Panc1 (cell line): ENCODE results near the gene KYNU. TPM values are rescaled to one million over a fixed set of nuclear protein-coding genes. Genes with fewer than 3 reads are reported as not detected.

Source experiments
- ATAC-seq: fragments of 200-7000 bp; cut with Tn5 transposase; 2 replicates; pipeline ENCODE4 v1.9.1; 2020; ENCODE audit warnings: mild to moderate bottlenecking, moderate library complexity
- BruUV-seq: library from RNA; stranded (reverse); fragments of 400-500 nt; replicated peaks from 2 replicates; lab custom pipeline; 2021; lab: Mats Ljungman, UMichigan
- CTCF ChIA-PET: fragments of 300-600 bp; sonication (Branson Sonifier 250); formaldehyde crosslinking; loops from one replicate; lab custom pipeline; 2022; ENCODE audit warnings: antibody characterized with exemption; lab: Charles Lee
- POLR2A ChIA-PET: fragments of 300-600 bp; sonication (Branson Sonifier 250); formaldehyde crosslinking; loops from one replicate; lab custom pipeline; 2022; ENCODE audit warnings: antibody characterized with exemption; lab: Charles Lee
- DNase-seq: peaks from one replicate; pipeline ENCODE4 v3.0.0-alpha.2; 2010; ENCODE audit warnings: low read depth, low spot score
- H3K27ac ChIP-seq: 2 replicates; pipeline ENCODE4 v1.5.1; 2011; ENCODE audit warnings: mild to moderate bottlenecking, low read length, inconsistent platforms
- H3K27me3 ChIP-seq: fragments of 200-500 bp; sonication (Bioruptor generic); 2 replicates; pipeline ENCODE4 v1.6.0; 2014; ENCODE audit warnings: low read length, inconsistent platforms; ENCODE audit not compliant: control insufficient read depth, insufficient read depth
- H3K36me3 ChIP-seq: fragments of 200-500 bp; sonication (Bioruptor generic); 2 replicates; pipeline ENCODE4 v1.5.1; 2014; ENCODE audit warnings: inconsistent platforms, mild to moderate bottlenecking, low read length, moderate library complexity; ENCODE audit not compliant: control insufficient read depth, insufficient read depth
- H3K4me1 ChIP-seq: 2 replicates; pipeline ENCODE4 v1.5.1; 2011; ENCODE audit warnings: inconsistent platforms, mild to moderate bottlenecking, low read length, moderate library complexity; ENCODE audit not compliant: control insufficient read depth, insufficient read depth
- H3K4me3 ChIP-seq, 2 experiments: 2 replicates each; pipeline ENCODE4 v1.5.1; 2011 to 2012; ENCODE audit warnings: low read depth in 2 of 2, low read length in 2 of 2, mild to moderate bottlenecking in 2 of 2, inconsistent platforms in 1 of 2, moderate library complexity in 1 of 2
- H3K9me3 ChIP-seq: fragments of 200-500 bp; sonication (Bioruptor generic); 2 replicates; pipeline ENCODE4 v1.5.1; 2014; ENCODE audit warnings: low read depth, mild to moderate bottlenecking, inconsistent platforms, low read length, moderate library complexity; ENCODE audit not compliant: control insufficient read depth, insufficient read depth
- CTCF ChIP-seq: fragments of 450-650 bp; IDR thresholded peaks from 2 replicates; pipeline ENCODE4 v1.5.1; 2017; ENCODE audit warnings: mild to moderate bottlenecking
- POLR2AphosphoS5 ChIP-seq: IDR thresholded peaks from 2 replicates; pipeline ENCODE4 v1.6.1; 2012; ENCODE audit warnings: mild to moderate bottlenecking, low read depth, low read length, moderate library complexity
- REST ChIP-seq, 2 experiments: IDR thresholded peaks; 2 replicates each; pipeline ENCODE4 v1.6.1; 2011 to 2012; ENCODE audit warnings: low read depth in 2 of 2, control low read depth in 1 of 2, low read length in 1 of 2, mild to moderate bottlenecking in 1 of 2, moderate library complexity in 1 of 2; ENCODE audit not compliant: insufficient read depth in 1 of 2
- SIN3A ChIP-seq: IDR thresholded peaks from 2 replicates; pipeline ENCODE4 v1.6.1; 2012; ENCODE audit warnings: low read depth, mild to moderate bottlenecking, low read length, moderate library complexity, borderline replicate concordance; ENCODE audit not compliant: insufficient read depth
- TCF7L2 ChIP-seq: IDR thresholded peaks from 2 replicates; pipeline ENCODE4 v1.6.1; 2011; ENCODE audit warnings: mild to moderate bottlenecking, low read depth, low read length, inconsistent platforms
- in situ Hi-C: cut with HindIII; loops from 2 replicates; pipeline ENCODE4 v1.10.0; 2016; ENCODE audit warnings: low sequenced_read_pairs, low pct_unique_long_range_greater_than_20kb
- intact Hi-C: fragments of 100-400 bp; cut with micrococcal nuclease; formaldehyde crosslinking; loops from one replicate; pipeline ENCODE4 v1.10.0; 2022; ENCODE audit not compliant: unreplicated experiment
- total RNA-seq: library from RNA; stranded (reverse); gene quantifications from one replicate; pipeline ENCODE4 v1.2.1, GENCODE V29; 2021; ENCODE audit not compliant: unreplicated experiment

KYNU gene
- total RNA-seq, 1 experiment from 2014 or later, result not detected

DNA sequence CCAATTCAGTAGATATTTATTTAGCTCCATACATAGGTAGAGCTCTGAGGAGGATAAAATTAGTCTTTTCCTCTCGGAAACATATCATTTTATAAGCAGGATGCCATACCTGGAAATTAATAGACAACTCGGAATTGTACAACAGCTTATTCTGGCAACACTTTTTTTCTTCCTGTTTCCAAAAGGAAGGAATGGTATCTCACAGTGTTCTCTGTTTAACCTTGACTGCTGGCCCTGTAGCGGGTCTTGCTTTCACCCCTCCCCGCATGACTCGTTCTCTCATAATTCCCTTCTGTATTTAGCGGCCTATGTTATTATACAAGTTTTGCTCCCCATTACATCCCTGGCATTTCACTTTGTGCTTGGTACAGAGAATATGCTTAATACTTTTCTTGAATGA lies 2.5 kb upstream of the KYNU start:
- in situ Hi-C loops, result no loop called here
- DNase-seq (no peak), ATAC-seq (no peak)
- TF ChIP-seq POLR2AphosphoS5, result no peak
- no peak for TF ChIP-seq REST (IDR thresholded peaks at IDR 0.05; ENCODE audit: insufficient read depth in 1 of 2, low read depth in 2 of 2, low read length in 1 of 2)
- no peak for TF ChIP-seq SIN3A
- no peak for TF ChIP-seq CTCF
- TF ChIP-seq TCF7L2, result no peak
- no peaks in the 10 kb centered on the region for H3K36me3 ChIP-seq
- intact Hi-C loops, result no loop called here
- no peaks in the 10 kb centered on the region for H3K9me3 ChIP-seq
- BruUV-seq, result no TSS peak
- H3K4me3 ChIP-seq, result no peak overlapping the region
- H3K4me1 ChIP-seq, result no peaks in the 10 kb centered on the region
- POLR2A ChIA-PET, result no interaction called here
- no peaks in the 10 kb centered on the region for H3K27me3 ChIP-seq
- H3K27ac ChIP-seq, result no peak overlapping the region
- CTCF ChIA-PET, result no interaction called here

- no TSS peak for BruUV-seq
- TF ChIP-seq SIN3A (no peak), CTCF (no peak), TCF7L2 (no peak), POLR2AphosphoS5 (no peak), REST (IDR thresholded peaks at IDR 0.05; ENCODE audit: insufficient read depth in 1 of 2, low read depth in 2 of 2, low read length in 1 of 2) (no peak)
- Histone ChIP-seq H3K4me3 (no peak overlapping the region), H3K36me3 (no peaks in the 10 kb centered on the region), H3K9me3 (no peaks in the 10 kb centered on the region), H3K4me1 (no peaks in the 10 kb centered on the region), H3K27me3 (no peaks in the 10 kb centered on the region), H3K27ac (no peak overlapping the region)
- in situ Hi-C loops (no loop called here), intact Hi-C loops (no loop called here)
- no peak for DNase-seq
- POLR2A ChIA-PET, result no interaction called here
- no peak for ATAC-seq
- CTCF ChIA-PET, result no interaction called here
Measured at GRCh38 chr2:142875652-142876051, 1.8 kb upstream of the KYNU start.
